Globus pallidus (tissue), 1 donor: Measurements from ENCODE around the gene NFIA.
"Not testable (repeated sequence)": the region's sequence is repeated elsewhere in the genome, so short reads cannot be mapped to it uniquely, and the experiment has no call there.

Experiments used
- DNase-seq: peaks from one replicate; pipeline ENCODE4 v3.0.0-alpha.2; 2015; ENCODE audit warnings: low spot score

The NFIA gene

DNA sequence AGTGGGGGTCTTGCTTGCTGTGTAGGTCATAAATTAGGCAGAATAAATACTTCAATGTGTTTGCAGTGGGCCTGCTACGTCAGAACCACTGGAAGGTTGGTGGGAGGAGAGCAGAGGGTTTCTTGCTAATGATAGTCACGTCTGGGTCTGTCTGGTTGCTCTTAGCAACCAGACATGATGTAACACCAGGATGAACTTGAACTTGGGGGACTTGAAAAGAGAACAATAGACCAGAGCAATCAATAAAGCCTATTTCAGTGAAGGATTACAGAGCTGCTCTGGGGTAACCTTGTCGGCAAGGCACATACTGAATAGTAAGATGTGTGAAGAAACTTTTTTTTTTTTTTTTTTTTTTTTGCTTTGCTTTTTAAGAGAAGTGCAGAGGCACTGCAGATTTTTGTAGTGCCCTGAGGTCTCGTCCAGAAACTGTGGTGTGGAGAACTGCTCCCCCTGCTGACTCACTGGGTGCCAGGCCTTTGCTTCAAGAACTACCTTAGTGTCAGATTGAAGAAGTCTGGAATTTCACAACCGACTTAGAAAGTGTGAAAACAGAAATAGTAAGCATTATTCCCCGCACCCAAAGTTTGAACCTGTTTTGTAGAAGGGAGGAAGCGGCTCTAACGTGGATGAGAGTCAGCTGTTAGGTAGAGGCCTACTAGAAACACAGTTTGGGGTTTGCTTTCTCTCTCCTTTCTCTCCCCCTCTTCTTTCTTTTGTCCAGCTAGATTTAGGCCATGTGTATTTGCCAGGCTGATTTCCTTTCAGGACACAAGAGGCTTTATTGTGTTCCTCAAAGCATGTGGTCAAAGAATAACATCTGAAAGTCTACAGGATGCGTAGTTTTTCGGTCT, 371.0 kb downstream of the NFIA start:
- DNase-seq, result peak; percentile 92

- no peak for DNase-seq
Measured at GRCh38 chr1:61455400-61455799, 373.0 kb downstream of the NFIA start.

GRCh38 chr1:61457526-61458040, 375.2 kb downstream of the NFIA start:
- no peak for DNase-seq

DNA sequence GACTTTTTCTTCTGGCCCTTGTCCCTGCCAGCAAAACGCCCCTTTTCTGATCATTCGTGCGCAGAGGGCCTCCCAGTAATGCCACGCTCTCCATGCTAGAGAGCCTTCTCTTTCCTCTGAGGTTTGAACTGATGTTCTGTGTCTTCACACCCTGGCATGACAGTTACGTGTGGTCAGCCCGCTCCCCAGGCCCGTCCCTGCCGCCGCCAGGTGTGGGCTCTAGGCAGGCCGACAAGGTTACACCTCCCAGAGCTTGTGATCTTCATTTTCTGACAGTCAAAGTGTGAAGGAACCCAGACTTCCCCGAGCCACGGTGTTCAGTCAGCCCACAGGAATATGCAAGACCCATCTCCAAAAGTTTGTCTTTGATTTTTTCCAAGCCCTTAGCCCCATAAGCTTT, 377.0 kb downstream of the NFIA start:
- DNase-seq, result no peak

DNA sequence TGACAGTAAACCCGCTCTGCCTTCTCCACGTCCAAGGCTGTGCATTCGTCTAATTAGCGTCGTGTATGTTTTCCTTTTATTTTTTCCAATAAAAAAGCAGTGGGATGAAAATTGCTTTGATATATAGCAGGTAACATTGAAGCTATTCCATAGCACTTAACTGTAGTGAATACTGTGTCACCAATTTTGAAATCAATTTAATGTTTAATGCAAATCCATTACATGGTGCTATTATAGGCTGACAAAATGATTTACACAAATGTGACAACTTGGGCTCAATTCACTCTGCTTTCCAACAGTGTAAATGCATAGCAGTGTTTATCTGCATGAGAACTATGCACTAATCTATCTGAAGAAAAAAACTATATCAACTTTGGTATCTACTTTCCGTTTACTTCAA, 377.8 kb downstream of the NFIA start:
- no peak for DNase-seq

GRCh38 chr1:61461406-61462384, 379.3 kb downstream of the NFIA start:
- no peak for DNase-seq

DNA sequence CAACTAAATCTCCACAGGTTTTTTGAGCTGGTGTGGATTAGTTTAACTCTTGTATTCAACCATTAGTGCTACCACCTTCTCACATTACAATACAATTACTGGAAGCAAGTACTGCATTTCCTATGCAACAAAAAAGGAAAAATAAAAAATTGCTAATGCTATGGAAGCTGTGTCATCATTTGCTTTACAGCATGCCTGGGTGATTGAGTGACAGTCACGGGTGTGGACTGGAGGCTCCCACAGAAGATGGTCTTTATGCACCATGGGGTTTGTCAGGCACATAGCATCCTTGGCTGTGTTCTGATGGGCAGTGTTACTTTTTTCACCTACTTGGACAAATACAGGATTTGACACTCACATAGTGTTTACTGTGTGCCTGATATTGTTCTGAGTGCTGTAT, 380.3 kb downstream of the NFIA start:
- DNase-seq, result no peak

- no peak for DNase-seq
Measured at GRCh38 chr1:61463220-61463619, 380.9 kb downstream of the NFIA start.

DNA sequence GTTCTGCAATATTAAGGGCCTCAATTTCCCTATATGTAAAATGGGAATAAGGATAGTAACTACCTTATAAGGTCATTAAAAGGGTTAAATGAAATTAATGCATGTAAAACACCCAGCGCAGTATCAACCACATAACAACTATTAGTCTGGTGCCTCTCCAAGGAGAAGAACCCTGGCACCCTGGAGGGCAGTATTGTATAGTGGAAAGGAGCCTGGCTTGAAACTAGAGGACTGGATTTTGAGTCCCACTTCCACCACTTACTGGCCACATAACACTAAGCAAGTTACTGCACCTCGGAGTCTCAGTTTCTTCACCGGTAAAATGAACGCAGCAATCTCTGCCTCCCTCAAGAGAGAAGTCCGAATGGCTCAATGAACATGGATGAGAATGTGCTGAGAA, 385.5 kb downstream of the NFIA start:
- not testable (repeated sequence) for DNase-seq

- DNase-seq, result no peak
Measured at GRCh38 chr1:61469365-61469764, 387.0 kb downstream of the NFIA start.

GRCh38 chr1:61472876-61473275, 390.5 kb downstream of the NFIA start:
- DNase-seq, result no peak

GRCh38 chr1:61474269-61474817, 392.0 kb downstream of the NFIA start:
- no peak for DNase-seq

DNA sequence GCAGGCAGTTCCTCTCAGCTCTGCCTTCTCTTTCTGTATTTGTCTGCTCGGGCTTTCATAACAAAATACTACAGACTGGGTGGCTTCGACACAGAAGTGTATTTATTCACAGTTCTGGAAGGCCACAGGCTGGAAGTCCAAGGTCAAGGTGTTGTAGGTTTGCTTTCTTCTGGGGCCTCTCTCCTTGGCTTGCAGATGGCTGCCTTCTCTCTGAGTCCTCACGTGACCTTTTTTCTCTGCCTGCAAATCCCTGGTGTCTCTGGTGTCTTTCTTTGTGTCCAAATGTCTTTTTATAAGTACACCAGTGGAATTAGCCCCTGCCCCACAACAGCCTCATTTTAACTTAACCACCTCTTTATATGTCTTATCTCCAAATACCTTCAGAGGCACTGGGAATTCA, 392.6 kb downstream of the NFIA start:
- DNase-seq, result no peak

- DNase-seq, result no peak
Measured at GRCh38 chr1:61477301-61477700, 394.9 kb downstream of the NFIA start.

DNA sequence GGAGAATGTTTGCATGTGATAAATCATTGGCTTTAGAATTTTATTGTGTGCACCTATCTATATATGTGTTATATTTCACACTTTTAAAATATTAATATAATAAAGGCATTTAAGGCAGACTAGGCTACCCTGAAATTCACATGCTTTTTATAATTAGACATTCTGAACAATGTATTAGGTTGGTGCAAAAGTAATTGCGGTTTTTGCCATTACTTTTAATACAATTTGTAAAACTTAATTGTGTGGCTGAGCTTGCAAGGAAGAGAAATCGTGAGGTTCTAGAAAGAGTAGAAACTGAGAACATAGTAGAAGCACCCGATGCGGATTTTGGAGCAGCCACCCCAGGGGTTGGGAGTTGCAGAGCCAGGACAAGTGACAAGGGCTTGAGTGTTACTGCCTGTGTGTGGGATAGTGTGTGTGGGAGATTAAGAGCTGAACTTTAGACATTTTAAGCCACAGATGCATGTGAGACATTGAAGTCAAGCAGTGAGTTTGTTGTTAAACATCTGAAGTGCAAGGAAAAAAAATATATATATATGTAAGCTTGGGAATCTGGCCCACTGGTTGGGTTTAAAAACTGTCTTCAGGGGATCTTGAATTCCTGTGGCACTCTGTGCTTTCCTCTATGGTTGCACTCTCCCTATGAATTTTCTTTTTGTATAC, 398.0 kb downstream of the NFIA start:
- no peak for DNase-seq

DNA sequence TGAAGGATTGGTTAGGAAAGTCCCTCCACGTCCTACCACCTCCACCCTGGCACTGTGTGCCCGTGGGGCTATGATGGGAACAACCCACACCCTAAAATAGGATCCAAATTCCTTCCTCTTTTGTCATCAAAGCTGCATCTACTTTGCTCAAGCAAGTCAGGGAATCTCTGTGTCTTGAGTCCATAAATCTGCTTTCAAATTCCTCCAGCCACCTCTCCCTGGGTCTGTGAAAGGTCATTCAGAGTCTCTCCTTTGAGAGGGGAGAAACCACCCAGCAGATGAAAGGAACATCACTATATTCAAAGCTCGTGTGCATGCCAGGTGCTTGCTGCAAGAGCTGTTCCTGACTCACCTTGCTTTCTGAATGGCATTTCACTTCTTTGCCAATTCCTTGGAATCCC, 399.0 kb downstream of the NFIA start:
- DNase-seq, result no peak

GRCh38 chr1:61482170-61482734, 399.9 kb downstream of the NFIA start:
- no peak for DNase-seq

GRCh38 chr1:61486783-61487536, 404.6 kb downstream of the NFIA start:
- no peak for DNase-seq

DNA sequence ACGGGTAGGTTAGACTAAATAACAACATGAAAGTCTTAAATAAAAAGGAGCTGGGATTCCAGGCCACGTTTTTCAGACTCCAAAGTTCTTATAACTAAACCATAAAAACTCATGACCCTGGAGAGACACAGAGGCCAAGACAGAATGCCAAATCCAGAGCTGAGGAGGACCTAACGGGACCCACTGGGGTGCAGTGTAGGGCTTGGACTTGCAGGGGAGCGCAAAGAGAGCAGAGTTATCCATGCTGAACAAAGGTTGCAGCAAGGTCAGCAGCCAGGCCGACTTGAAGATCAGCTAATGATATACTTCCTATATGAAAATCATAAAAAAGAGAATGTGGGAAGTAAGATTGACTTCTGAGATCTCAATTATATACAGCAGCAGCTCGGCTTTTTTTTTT, 405.4 kb downstream of the NFIA start:
- no peak for DNase-seq

GRCh38 chr1:61490924-61491323, 408.6 kb downstream of the NFIA start:
- DNase-seq, result no peak

- no peak for DNase-seq
Measured at GRCh38 chr1:61491497-61491896, 409.1 kb downstream of the NFIA start.
